ENCODE data around the gene ATG2B. TPM values are rescaled to one million over a fixed set of nuclear protein-coding genes. Genes with fewer than 3 reads are reported as not detected.

ATG2B gene
- total RNA-seq, 2 donors from 2014 or later = 24.5 to 43.3 TPM

GRCh38 chr14:96267336-96267735 lies 95.8 kb downstream of the ATG2B start:
- intact Hi-C loops (cut with DNase I) = no loop called here
- Histone ChIP-seq H3K4me1 (replicated peaks) (no peaks in the 10 kb centered on the region), H3K4me3 (no peak overlapping the region), H3K36me3 (no peaks in the 10 kb centered on the region), H3K27me3 (replicated peaks; ENCODE audit: insufficient read depth) (peaks cover 2% of the 10 kb centered on the region), H3K27ac (no peak overlapping the region), H3K9me3 (no peaks in the 10 kb centered on the region)
- 16% methylated on average over 3 of the region's 3 CpGs for WGBS
- DNase-seq (ENCODE audit: low spot score) = peak; percentile 14
- TF ChIP-seq POLR2AphosphoS5 (IDR thresholded peaks at IDR 0.05) = no peak
- TF ChIP-seq CTCF (IDR thresholded peaks at IDR 0.05) = no peak
- TF ChIP-seq POLR2A (IDR thresholded peaks at IDR 0.05) = no peak

GRCh38 chr14:96265383-96266095 lies 97.6 kb downstream of the ATG2B start:
- TF ChIP-seq POLR2AphosphoS5 (IDR thresholded peaks at IDR 0.05) = no peak
- no peak for TF ChIP-seq CTCF (IDR thresholded peaks at IDR 0.05)
- no peak for TF ChIP-seq POLR2A (IDR thresholded peaks at IDR 0.05)
- Histone ChIP-seq H3K9me3 (no peaks in the 10 kb centered on the region), H3K36me3 (no peaks in the 10 kb centered on the region), H3K4me3 (no peak overlapping the region), H3K27me3 (replicated peaks; ENCODE audit: insufficient read depth) (peaks cover 2% of the 10 kb centered on the region), H3K27ac (no peak overlapping the region), H3K4me1 (replicated peaks) (no peaks in the 10 kb centered on the region)
- no peak for DNase-seq (ENCODE audit: low spot score)
- WGBS = 68% methylated on average over 16 of the region's 16 CpGs
- intact Hi-C loops (cut with DNase I) = no loop called here

- DNase-seq (ENCODE audit: low spot score) = no peak
- intact Hi-C loops (cut with DNase I) = no loop called here
- Histone ChIP-seq H3K27me3 (replicated peaks; ENCODE audit: insufficient read depth) (peaks cover 2% of the 10 kb centered on the region), H3K4me1 (replicated peaks) (no peaks in the 10 kb centered on the region), H3K9me3 (no peaks in the 10 kb centered on the region), H3K36me3 (no peaks in the 10 kb centered on the region), H3K27ac (no peak overlapping the region), H3K4me3 (no peak overlapping the region)
- TF ChIP-seq CTCF (IDR thresholded peaks at IDR 0.05) (no peak), POLR2A (IDR thresholded peaks at IDR 0.05) (no peak), POLR2AphosphoS5 (IDR thresholded peaks at IDR 0.05) (no peak)
- 83% methylated on average over 3 of the region's 3 CpGs for WGBS
These were observed 98.3 kb downstream of the ATG2B start for GRCh38 chr14:96264853-96265252.

- Histone ChIP-seq H3K27ac (no peak overlapping the region), H3K4me3 (no peak overlapping the region), H3K4me1 (replicated peaks) (no peaks in the 10 kb centered on the region), H3K36me3 (no peaks in the 10 kb centered on the region), H3K27me3 (replicated peaks; ENCODE audit: insufficient read depth) (peaks cover 2% of the 10 kb centered on the region), H3K9me3 (no peaks in the 10 kb centered on the region)
- DNase-seq (ENCODE audit: low spot score) = no peak
- intact Hi-C loops (cut with DNase I) = no loop called here
- 96% methylated on average over 14 of the region's 14 CpGs for WGBS
- TF ChIP-seq POLR2AphosphoS5 (IDR thresholded peaks at IDR 0.05) (no peak), CTCF (IDR thresholded peaks at IDR 0.05) (no peak), POLR2A (IDR thresholded peaks at IDR 0.05) (no peak)
These were observed 99.0 kb downstream of the ATG2B start for GRCh38 chr14:96264200-96264553.

Data from prostate gland (tissue), 2 donors.